ENCODE measurements around the gene RPS15.

Gene RPS15

GRCh38 chr19:1489463-1490310, 51.5 kb downstream of the RPS15 start:
- no peak for DNase-seq
